SU-DHL-6 (cell line): ENCODE measurements around the gene ADORA3.

Source experiments
- CTCF ChIP-seq: fragments of 200-600 bp; sonication (generic); IDR thresholded peaks from one replicate; pipeline ENCODE4 v1.5.1; 2017; ENCODE audit warnings: antibody characterized with exemption, mild to moderate bottlenecking, low read length, moderate library complexity; ENCODE audit not compliant: insufficient read depth, poor library complexity, severe bottlenecking
- EZH2phosphoT487 ChIP-seq: fragments of 200-600 bp; sonication (generic), shearing (Covaris generic); conservative IDR thresholded peaks from 2 replicates; pipeline ENCODE4 v1.6.1; 2018; ENCODE audit warnings: mild to moderate bottlenecking, antibody characterized with exemption, low read length, moderate library complexity, mixed read lengths

GRCh38 chr1:111506561-111506960 is 3.1 kb upstream of the ADORA3 start:
- TF ChIP-seq CTCF (no peak), EZH2phosphoT487 (no peak)
